Upper lobe of right lung (tissue), 1 donor: Measurements from ENCODE around the gene SIRPA. TPM values are rescaled to one million over a fixed set of nuclear protein-coding genes. Genes with fewer than 3 reads are reported as not detected.

Experiments
- ATAC-seq: fragments of 200-7000 bp; cut with Tn5 transposase; one replicate; pipeline ENCODE4 v1.9.1; 2020; ENCODE audit warnings: mild to moderate bottlenecking, moderate library complexity
- DNase-seq: peaks from one replicate; pipeline ENCODE4 v3.0.0-alpha.2; 2020
- H3K27ac ChIP-seq: fragments of 200-600 bp; one replicate; pipeline ENCODE4 v1.8.0; 2022
- H3K27me3 ChIP-seq: fragments of 200-600 bp; one replicate; pipeline ENCODE4 v1.8.0; 2022; ENCODE audit warnings: mild to moderate bottlenecking
- H3K36me3 ChIP-seq: fragments of 200-600 bp; one replicate; pipeline ENCODE4 v1.8.0; 2022
- H3K4me1 ChIP-seq: fragments of 200-600 bp; one replicate; pipeline ENCODE4 v1.8.0; 2022
- H3K4me3 ChIP-seq: fragments of 200-600 bp; one replicate; pipeline ENCODE4 v1.8.0; 2022; ENCODE audit warnings: mild to moderate bottlenecking
- H3K9me3 ChIP-seq: fragments of 200-600 bp; one replicate; pipeline ENCODE4 v1.8.0; 2022
- CTCF ChIP-seq: fragments of 200-600 bp; IDR thresholded peaks from one replicate; pipeline ENCODE4 v1.8.0; 2022; ENCODE audit warnings: antibody characterized with exemption
- intact Hi-C: fragments of 100-400 bp; cut with DNase I; formaldehyde crosslinking; loops from one replicate; pipeline ENCODE4 v1.11.0; 2022
- total RNA-seq: library from RNA; stranded (reverse); fragmentation: NEBNext Ultra II Directional; extraction: Animal tissue kit (Norgen Biotek cat#: 25700); gene quantifications from one replicate; pipeline ENCODE4 v1.2.1, GENCODE V29; 2021
- donor health status: DM: no; HTN: yes; CAD: no; lungs with severe emphysema.

The SIRPA gene
- total RNA-seq, 1 donor from 2014 or later = 93.8 TPM

- DNase-seq = no peak
- no peak for ATAC-seq
- Histone ChIP-seq H3K9me3 (no peaks in the 10 kb centered on the region), H3K4me1 (no peaks in the 10 kb centered on the region), H3K4me3 (no peak overlapping the region), H3K27ac (no peak overlapping the region), H3K36me3 (no peaks in the 10 kb centered on the region), H3K27me3 (peaks cover 6% of the 10 kb centered on the region)
- intact Hi-C loops = no loop called here
- TF ChIP-seq CTCF = no peak
Observed at GRCh38 chr20:1953621-1954020, 58.4 kb downstream of the SIRPA start.

GRCh38 chr20:1955217-1955616, 60.0 kb downstream of the SIRPA start:
- Histone ChIP-seq H3K4me3 (no peak overlapping the region), H3K4me1 (no peaks in the 10 kb centered on the region), H3K27ac (no peak overlapping the region), H3K9me3 (no peaks in the 10 kb centered on the region), H3K27me3 (peaks cover 13% of the 10 kb centered on the region), H3K36me3 (no peaks in the 10 kb centered on the region)
- ATAC-seq (no peak), DNase-seq (no peak)
- intact Hi-C loops = no loop called here
- no peak for TF ChIP-seq CTCF

- Histone ChIP-seq H3K9me3 (no peaks in the 10 kb centered on the region), H3K27me3 (peaks cover 24% of the 10 kb centered on the region), H3K4me3 (no peak overlapping the region), H3K36me3 (no peaks in the 10 kb centered on the region), H3K4me1 (no peaks in the 10 kb centered on the region), H3K27ac (no peak overlapping the region)
- no peak for DNase-seq
- no peak for ATAC-seq
- intact Hi-C loops = no loop called here
- TF ChIP-seq CTCF = no peak
Observed at GRCh38 chr20:1958426-1958825, 63.2 kb downstream of the SIRPA start.

- no peak for TF ChIP-seq CTCF
- intact Hi-C loops = no loop called here
- no peak for DNase-seq
Observed at GRCh38 chr20:1959156-1959555, 63.9 kb downstream of the SIRPA start.

GRCh38 chr20:1961374-1961773, 66.2 kb downstream of the SIRPA start:
- DNase-seq (no peak), ATAC-seq (no peak)
- no peaks in the 10 kb centered on the region for H3K9me3 ChIP-seq
- TF ChIP-seq CTCF = no peak
- H3K4me3 ChIP-seq = no peak overlapping the region
- no peaks in the 10 kb centered on the region for H3K36me3 ChIP-seq
- intact Hi-C loops = loop anchor here (10.0 kb wide), 1 partner anchor 213 kb away; no protein-coding TSS in a partner anchor
- H3K27ac ChIP-seq = no peak overlapping the region
- H3K4me1 ChIP-seq = peaks cover 11% of the 10 kb centered on the region
- H3K27me3 ChIP-seq = peaks cover 19% of the 10 kb centered on the region

More at GRCh38 chr20:1959156-1959555, 63.9 kb downstream of the SIRPA start:
- Histone ChIP-seq H3K4me3 (no peak overlapping the region), H3K36me3 (no peaks in the 10 kb centered on the region), H3K27ac (no peak overlapping the region), H3K9me3 (no peaks in the 10 kb centered on the region), H3K4me1 (no peaks in the 10 kb centered on the region), H3K27me3 (peaks cover 24% of the 10 kb centered on the region)
- ATAC-seq = no peak

GRCh38 chr20:1964061-1964460, 68.9 kb downstream of the SIRPA start:
- Histone ChIP-seq H3K9me3 (no peaks in the 10 kb centered on the region), H3K27ac (no peak overlapping the region), H3K4me1 (peaks cover 11% of the 10 kb centered on the region), H3K36me3 (no peaks in the 10 kb centered on the region), H3K27me3 (peaks cover 15% of the 10 kb centered on the region), H3K4me3 (no peak overlapping the region)
- ATAC-seq (peak; percentile 32), DNase-seq (no peak)
- intact Hi-C loops = loop anchor here (10.0 kb wide), 1 partner anchor 211 kb away; no protein-coding TSS in a partner anchor
- TF ChIP-seq CTCF = no peak
